Measurements from ENCODE around the gene DUSP3. TPM values are rescaled to one million over a fixed set of nuclear protein-coding genes. Genes with fewer than 3 reads are reported as not detected.

Gene DUSP3
- polyA plus RNA-seq, 1 donor from 2014 or later: 38.8 TPM

- no peaks in the 10 kb centered on the region for H3K27me3 ChIP-seq (ENCODE audit: insufficient read depth, low read depth, low read length)
- no peaks in the 10 kb centered on the region for H3K79me2 ChIP-seq (replicated peaks; ENCODE audit: insufficient read depth, low read length)
- no peaks in the 10 kb centered on the region for H4K20me1 ChIP-seq (ENCODE audit: insufficient read depth)
- H3K4me2 ChIP-seq (ENCODE audit: low read length): no peak overlapping the region
- H3K36me3 ChIP-seq (ENCODE audit: insufficient read depth, low read length): no peaks in the 10 kb centered on the region
- no peak overlapping the region for H3K27ac ChIP-seq (ENCODE audit: low read length)
- H2AFZ ChIP-seq (ENCODE audit: low read depth, low read length): no peak overlapping the region
- no peaks in the 10 kb centered on the region for H3F3A ChIP-seq (ENCODE audit: insufficient read depth, low read length, poor library complexity, severe bottlenecking)
- no peak overlapping the region for H3K4me3 ChIP-seq (ENCODE audit: low read length)
- H3K9me2 ChIP-seq (ENCODE audit: insufficient read depth, low read length): no peaks in the 10 kb centered on the region
- TF ChIP-seq EZH2 (IDR thresholded peaks at IDR 0.05; ENCODE audit: borderline replicate concordance, insufficient read depth, low read length, poor library complexity, severe bottlenecking): no peak
- no peak for TF ChIP-seq MXI1 (conservative IDR thresholded peaks at IDR 0.05; ENCODE audit: poor library complexity, severe bottlenecking)
- TF ChIP-seq CTCF (IDR thresholded peaks at IDR 0.05; ENCODE audit: poor library complexity, severe bottlenecking): no peak
- TF ChIP-seq REST (IDR thresholded peaks at IDR 0.05; ENCODE audit: borderline replicate concordance): no peak
- no peak for TF ChIP-seq POLR2AphosphoS5 (IDR thresholded peaks at IDR 0.05)
- no peak for TF ChIP-seq TAF1 (IDR thresholded peaks at IDR 0.05; ENCODE audit: low read depth)
- H3K9ac ChIP-seq (ENCODE audit: low read length): no peak overlapping the region
- H3K9me3 ChIP-seq (ENCODE audit: low read length): peaks cover 3% of the 10 kb centered on the region
Measured at GRCh38 chr17:43728081-43728480, 50.7 kb downstream of the DUSP3 start.

- Histone ChIP-seq H3K9me2 (ENCODE audit: insufficient read depth, low read length) (no peaks in the 10 kb centered on the region), H3K79me2 (replicated peaks; ENCODE audit: insufficient read depth, low read length) (no peaks in the 10 kb centered on the region), H3K9ac (ENCODE audit: low read length) (no peak overlapping the region), H3F3A (ENCODE audit: insufficient read depth, low read length, poor library complexity, severe bottlenecking) (no peaks in the 10 kb centered on the region), H3K36me3 (ENCODE audit: insufficient read depth, low read length) (no peaks in the 10 kb centered on the region), H2AFZ (ENCODE audit: low read depth, low read length) (no peak overlapping the region), H3K4me2 (ENCODE audit: low read length) (no peak overlapping the region), H4K20me1 (ENCODE audit: insufficient read depth) (no peaks in the 10 kb centered on the region), H3K4me3 (ENCODE audit: low read length) (no peak overlapping the region), H3K27ac (ENCODE audit: low read length) (no peak overlapping the region), H3K9me3 (ENCODE audit: low read length) (no peaks in the 10 kb centered on the region), H3K27me3 (ENCODE audit: insufficient read depth, low read depth, low read length) (peaks cover 10% of the 10 kb centered on the region)
- TF ChIP-seq RAD21 (conservative IDR thresholded peaks at IDR 0.05): no peak
- no peak for TF ChIP-seq MXI1 (conservative IDR thresholded peaks at IDR 0.05; ENCODE audit: poor library complexity, severe bottlenecking)
- TF ChIP-seq SMC3 (conservative IDR thresholded peaks at IDR 0.05; ENCODE audit: poor library complexity): no peak
- TF ChIP-seq EP300 (conservative IDR thresholded peaks at IDR 0.05; ENCODE audit: poor library complexity, severe bottlenecking): no peak
- TF ChIP-seq CTCF (IDR thresholded peaks at IDR 0.05; ENCODE audit: poor library complexity, severe bottlenecking): no peak
- no peak for TF ChIP-seq EZH2 (IDR thresholded peaks at IDR 0.05; ENCODE audit: borderline replicate concordance, insufficient read depth, low read length, poor library complexity, severe bottlenecking)
- TF ChIP-seq TAF1 (IDR thresholded peaks at IDR 0.05; ENCODE audit: low read depth): no peak
- no peak for TF ChIP-seq REST (IDR thresholded peaks at IDR 0.05; ENCODE audit: borderline replicate concordance)
- no peak for TF ChIP-seq POLR2AphosphoS5 (IDR thresholded peaks at IDR 0.05)
Measured at GRCh38 chr17:43723697-43724359, 54.9 kb downstream of the DUSP3 start.

Data from neural cell (in vitro differentiated cells).